NK-92 (cell line): ENCODE measurements around the gene OLFM1.
"Not testable (repeated sequence)": the region's sequence is repeated elsewhere in the genome, so short reads cannot be mapped to it uniquely, and the experiment has no call there.

Experiments used
- DNase-seq: peaks from one replicate; lab custom pipeline; 2025; ENCODE audit not compliant: unreplicated experiment; lab: John Stamatoyannopoulos, UW

The OLFM1 gene

GRCh38 chr9:135149901-135150300 lies 62.4 kb downstream of the OLFM1 start:
- not testable (repeated sequence) for DNase-seq

DNA sequence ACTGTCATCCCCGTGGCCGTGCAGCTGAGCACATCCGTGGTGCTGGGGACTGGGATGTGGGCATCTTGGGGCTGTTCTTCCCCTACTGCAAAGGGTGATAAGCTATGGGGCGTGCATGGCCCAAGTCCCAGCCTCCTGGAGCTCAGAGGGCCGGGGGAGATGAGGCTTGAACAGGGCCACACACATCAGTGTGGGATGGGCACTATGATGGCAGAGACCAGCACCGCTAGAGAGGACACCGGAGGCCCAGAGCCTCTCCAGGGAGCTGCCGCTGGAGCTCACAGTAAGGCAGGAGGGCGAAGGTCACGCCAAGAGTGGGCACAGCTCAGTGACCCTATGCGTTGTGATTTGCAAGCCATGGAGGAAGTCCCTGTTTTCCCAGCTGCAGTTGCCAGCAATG lies 63.5 kb downstream of the OLFM1 start:
- DNase-seq, result no peak

GRCh38 chr9:135151757-135152613 lies 64.5 kb downstream of the OLFM1 start:
- DNase-seq, result no peak

GRCh38 chr9:135152614-135153334 lies 65.3 kb downstream of the OLFM1 start:
- no peak for DNase-seq

GRCh38 chr9:135154050-135154615 lies 66.7 kb downstream of the OLFM1 start:
- no peak for DNase-seq

DNA sequence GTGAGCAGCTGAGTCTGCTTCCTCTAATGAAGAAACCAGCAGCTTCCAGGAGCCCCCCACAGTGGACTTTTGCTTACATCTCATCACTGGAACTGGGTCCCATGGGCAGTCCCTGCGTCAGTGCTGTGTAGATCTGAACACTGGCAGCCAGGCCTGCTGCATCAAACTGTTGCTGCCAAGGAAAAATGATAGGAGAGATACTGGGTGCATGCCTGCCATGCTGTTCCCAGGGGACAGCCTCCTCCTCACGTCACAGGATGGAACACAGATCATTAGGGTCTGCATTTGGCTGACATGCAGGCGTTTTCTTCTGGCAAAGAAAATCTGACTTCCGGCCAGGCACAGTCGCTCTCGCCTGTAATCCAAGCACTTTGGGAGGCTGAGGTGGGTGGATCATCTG lies 67.9 kb downstream of the OLFM1 start:
- DNase-seq, result no peak

DNA sequence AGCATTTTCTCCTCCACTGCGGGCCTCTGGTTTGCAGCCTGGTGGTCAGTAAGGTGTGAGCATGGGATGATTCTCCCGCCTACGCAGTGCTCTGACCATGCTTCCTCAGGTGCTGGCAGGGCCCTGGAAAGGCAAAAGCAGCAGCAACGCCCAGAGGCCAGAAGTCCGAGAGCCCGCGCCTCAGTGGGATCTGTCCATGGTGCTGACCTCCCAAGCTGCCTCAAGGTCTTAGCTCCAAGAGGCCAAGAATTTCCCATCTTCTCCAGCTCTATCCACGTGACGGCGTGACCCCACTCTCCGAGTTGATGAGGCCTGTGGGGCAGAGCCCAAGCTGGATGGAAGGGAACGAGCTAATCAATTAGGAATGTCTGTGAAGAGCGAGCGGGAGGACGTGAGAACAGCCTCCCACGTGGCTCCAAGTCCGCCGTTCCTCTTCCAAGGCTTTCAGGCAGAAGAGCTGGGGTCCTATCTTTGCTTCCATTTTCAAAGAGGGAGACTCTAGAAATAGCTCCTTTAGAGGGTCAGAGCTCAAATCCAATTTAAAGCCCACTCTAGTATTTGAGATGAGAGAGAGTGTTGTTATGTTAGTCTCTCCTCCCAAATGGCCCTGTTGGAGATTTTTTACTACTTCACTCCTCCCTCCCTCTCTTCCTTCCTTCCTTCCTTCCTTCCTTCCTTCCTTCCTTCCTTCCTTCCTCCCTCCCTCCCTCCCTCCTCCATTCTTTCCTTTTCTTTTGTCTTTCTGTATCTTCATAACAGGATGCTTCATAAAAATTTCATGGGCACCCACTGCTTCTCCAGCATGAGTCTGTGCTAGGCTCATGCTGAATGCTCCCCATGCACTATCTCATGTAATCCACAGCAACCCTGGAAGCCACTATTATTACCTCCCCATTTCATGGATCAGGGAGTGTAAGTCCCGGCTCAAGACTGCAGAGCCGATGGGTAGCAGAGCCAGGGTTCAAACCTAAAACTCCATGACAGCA lies 69.3 kb downstream of the OLFM1 start:
- DNase-seq, result no peak

DNA sequence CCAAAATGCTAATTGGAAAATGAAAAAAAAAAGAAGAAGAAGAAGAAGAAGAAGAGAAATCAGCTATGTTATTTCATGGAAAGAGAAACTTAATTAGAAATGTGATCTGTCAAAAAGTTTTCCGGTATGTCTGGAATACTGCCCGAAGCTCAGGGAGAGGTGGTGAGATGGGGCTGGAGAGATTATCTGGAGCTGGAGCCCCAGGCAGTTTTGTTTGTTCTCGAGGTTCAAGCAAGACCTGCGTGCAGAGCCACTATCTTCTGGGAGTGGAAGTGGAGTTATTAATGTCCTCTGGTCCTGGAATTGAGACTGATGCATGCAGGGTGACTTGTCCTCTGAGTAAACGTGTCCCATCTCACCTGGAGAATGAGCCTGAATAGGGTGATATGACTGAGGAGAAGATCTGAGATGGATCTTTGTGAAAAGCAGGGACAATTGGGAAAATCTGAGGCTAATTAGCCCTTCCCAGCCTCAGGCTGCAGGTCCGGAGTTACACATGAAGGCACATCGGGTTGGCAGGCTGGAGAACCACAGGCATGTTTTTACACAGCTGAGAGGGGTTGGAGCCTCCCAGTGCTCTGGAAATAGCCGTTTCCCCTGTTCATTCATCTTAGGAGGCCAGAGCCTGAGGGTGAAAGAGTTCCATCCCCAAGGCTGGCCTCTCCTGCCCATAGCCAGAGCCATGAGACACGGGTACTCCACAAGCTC lies 70.5 kb downstream of the OLFM1 start:
- no peak for DNase-seq

DNA sequence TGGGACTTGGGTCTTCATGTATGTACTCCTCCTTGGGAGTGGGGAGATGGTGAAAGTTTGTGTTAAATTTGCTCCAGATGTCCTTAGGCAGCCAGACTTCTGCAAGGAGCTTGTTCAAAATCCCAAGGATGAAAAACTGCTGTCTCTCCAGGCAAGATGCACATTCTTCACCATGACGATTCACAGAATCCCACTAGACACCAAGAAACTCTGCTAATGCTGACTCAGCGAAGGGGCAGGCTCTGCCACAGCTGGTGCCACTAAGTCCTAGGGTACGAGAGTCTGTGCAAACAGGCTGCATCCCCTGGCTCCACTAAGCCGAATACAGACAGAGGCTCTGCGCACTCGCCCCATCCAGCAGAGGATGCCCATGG lies 71.1 kb downstream of the OLFM1 start:
- DNase-seq, result no peak

- no peak for DNase-seq
These were observed 72.3 kb downstream of the OLFM1 start for GRCh38 chr9:135159801-135160200.

DNA sequence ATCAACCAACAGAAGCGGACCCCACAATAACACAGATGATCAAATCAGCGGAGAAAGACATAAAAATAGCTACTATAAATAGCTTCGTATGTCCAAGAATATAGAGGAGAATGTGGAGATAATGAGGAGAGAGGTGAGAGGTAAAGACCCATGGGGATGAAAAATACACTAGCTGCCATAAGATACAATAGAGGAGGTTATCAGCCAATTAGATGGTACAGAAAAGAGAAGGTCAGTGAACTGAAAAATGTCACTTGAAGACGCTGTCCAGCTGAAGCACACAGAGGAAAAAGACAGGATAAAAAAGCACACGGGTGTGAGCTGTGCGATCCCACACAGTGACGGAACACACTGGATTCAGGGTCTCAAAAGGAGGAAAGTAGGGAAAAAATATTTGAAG lies 73.4 kb downstream of the OLFM1 start:
- no peak for DNase-seq

DNA sequence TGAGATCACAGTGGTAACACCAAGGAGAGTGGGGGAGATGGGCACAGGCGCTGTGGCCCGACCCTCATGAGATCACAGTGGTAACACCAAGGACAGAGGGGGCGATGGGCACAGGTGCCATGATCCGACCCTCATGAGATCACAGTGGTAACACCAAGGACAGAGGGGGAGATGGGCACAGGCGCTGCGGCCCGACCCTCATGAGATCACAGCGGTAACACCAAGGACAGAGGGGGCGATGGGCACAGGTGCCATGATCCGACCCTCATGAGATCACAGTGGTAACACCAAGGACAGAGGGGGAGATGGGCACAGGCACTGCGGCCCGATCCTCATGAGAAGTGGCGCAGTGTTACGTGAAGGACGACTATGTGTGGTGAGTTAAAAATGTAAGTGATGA lies 75.1 kb downstream of the OLFM1 start:
- DNase-seq, result not testable (repeated sequence)

DNA sequence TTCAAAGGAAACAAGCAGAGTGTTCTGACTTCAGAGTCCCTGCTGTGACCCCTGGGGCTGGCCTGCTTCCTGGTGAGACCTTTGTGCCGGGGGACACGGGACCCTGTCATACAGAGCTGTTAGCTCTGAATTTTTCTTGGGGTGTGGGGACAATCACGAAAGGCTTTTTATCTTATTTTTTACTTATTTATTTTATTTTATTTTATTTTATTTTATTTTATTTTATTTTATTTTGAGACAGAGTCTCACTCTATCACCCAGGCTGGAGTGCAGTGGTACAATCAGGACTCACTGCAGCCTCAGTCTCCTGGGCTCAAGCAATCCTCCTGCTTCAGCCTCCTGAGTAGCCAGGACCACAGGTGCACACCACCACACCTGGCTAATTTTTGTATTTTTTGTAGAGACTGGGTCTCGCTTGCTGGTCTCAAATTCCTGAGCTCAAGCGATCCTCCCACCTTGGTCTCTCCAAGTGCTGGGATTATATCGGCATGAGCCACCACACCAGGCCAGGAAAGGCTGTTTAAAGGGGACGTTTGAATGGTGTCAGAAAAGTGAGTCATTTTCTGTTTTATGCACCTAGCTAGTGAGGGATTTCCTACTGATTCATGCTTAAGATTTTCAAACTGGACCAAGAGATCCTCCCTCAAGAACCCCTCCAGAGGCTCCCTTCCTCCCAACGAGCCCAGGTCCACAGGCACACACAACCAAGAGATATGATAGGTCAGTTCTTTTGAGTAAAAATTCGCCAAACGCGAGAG lies 75.7 kb downstream of the OLFM1 start:
- DNase-seq, result no peak

DNA sequence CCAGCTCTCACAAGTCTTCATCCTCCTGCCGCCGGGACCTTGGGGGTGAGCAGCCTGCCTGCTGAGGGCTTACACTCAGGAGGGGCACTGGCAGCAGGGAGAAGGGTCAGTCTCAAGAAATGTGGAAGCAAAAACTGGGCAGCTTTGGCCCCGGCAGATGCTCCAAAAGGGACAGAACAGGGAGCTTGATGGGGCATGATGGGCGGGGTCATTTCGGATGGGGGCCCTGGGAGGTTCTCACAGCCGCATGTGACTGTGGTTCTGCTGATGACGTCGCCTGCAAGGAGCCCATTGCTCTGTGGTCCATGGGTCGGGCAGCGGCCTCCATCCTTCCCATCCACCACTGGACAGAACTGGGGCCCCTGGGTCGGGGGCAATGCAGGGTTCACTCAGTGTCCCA lies 76.6 kb downstream of the OLFM1 start:
- no peak for DNase-seq

DNA sequence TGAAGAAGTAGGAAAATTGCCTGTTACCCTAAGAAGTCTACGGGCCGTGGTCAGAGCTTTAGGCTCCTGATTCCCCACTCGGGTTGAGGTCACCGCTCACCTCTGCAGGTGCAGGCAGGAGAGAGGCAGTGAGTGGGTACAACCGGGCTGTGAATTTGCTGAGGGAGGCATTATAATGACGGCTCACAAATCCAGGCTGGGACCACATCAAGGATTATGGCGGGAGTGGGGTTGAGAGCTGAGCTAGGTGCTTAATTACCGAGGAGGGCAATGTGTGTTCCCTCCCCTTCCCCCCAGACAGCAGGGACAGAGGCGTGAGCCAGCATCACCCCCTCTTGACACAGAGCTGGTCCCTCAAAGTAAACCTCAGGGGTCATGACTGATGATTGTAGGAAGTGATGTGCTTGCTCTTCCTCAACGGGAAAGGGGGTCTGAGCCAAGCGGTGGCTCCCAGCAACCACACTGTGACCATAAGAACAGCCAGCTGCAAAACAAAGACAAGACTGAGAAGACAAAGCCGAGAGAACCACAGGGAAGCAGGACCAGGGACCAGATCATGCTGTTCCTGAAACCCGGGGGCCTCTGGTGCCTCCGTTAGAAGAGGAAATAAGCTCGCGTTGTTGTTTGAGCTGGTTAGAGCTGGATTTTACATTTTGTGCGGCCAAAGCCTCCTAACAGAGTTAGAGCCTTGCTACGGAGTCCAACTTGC lies 77.7 kb downstream of the OLFM1 start:
- no peak for DNase-seq

GRCh38 chr9:135165756-135166519 lies 78.5 kb downstream of the OLFM1 start:
- DNase-seq, result no peak

DNA sequence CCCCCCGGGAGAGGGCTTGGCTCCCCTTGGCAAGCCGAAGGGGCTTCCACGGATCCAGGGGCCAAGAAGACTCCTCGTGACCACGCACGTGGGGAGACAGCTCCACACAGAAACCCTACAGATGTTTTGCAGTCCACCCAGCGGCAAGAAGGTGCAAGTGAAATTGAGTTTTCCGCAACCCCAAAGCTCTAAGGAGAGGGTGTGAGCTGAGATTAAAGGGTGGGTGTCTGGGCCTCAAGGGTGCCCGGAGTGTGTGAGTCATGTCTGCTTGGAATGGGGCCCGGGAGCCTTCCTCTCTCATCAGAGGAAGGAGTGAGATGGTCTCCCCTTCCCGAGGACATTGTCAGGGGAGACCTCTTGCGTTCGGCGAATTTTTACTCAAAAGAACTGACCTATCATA lies 79.1 kb downstream of the OLFM1 start:
- DNase-seq, result no peak

DNA sequence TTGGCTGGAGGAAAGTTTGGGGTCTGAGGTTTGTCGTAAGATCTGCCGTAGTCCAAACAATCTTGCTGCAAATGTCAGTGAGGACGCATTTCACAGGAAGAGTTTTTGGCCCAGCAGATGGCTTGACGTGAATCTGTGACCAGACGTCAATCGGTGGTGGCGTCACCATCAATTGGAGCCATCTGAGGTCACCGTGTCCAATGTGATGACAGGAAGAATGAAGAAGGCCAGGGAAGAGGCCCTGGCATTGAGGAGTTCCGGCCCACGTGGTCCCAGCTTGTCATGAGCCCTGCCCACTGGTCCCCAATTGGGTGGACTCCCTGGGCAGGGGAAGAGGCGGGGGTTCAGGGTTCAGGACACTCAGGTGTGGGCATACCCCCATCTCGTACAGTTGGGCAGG lies 79.9 kb downstream of the OLFM1 start:
- DNase-seq, result no peak
